Body of pancreas (tissue), 4 donors: ENCODE measurements around the gene MIS18A. TPM values are rescaled to one million over a fixed set of nuclear protein-coding genes. Genes with fewer than 3 reads are reported as not detected.

Experiments
- ATAC-seq: fragments of 150-250 bp; one replicate; pipeline ENCODE4 v1.9.1; 2016
- DNase-seq, 4 donors: peaks; one replicate each; pipeline ENCODE4 v3.0.0-alpha.2; 2019
- H3K27ac ChIP-seq, 4 donors: fragments of 200-600 bp; sonication (generic); 1 replicate in 3 of 4; 2 replicates in 1 of 4; pipeline versions ENCODE4 v1.5.1 to v1.6.1; 2016 to 2019; ENCODE audit warnings: mild to moderate bottlenecking in 1 of 4, mixed read lengths in 1 of 4, moderate library complexity in 1 of 4
- H3K27me3 ChIP-seq, 2 donors: fragments of 200-600 bp; sonication (generic); one replicate each; pipeline ENCODE4 v1.6.0; 2016; ENCODE audit warnings: mild to moderate bottlenecking in 1 of 2
- H3K36me3 ChIP-seq, 2 donors: fragments of 200-600 bp; sonication (generic); replicated peaks in 1 of 2; 2 replicates each; pipeline ENCODE4 v1.5.1; 2016; ENCODE audit warnings: low read depth in 2 of 2; ENCODE audit not compliant: insufficient read depth in 1 of 2
- H3K4me1 ChIP-seq: fragments of 200-600 bp; sonication (generic); one replicate; pipeline ENCODE4 v1.6.0; 2016
- H3K4me3 ChIP-seq, 2 donors: fragments of 200-600 bp; sonication (generic); 1 replicate in 1 of 2; 2 replicates in 1 of 2; pipeline ENCODE4 v1.5.1; 2016 to 2019
- H3K9me3 ChIP-seq, 3 donors: fragments of 200-600 bp; sonication (generic); 1 replicate in 2 of 3; 2 replicates in 1 of 3; pipeline ENCODE4 v1.5.1; 2016
- POLR2A ChIP-seq, 3 donors: fragments of 450-650 bp; IDR thresholded peaks; one replicate each; pipeline ENCODE4 v1.6.1; 2016; ENCODE audit warnings: antibody characterized with exemption in 3 of 3, mild to moderate bottlenecking in 2 of 3
- WGBS, 2 donors: methylation state at CpG; one replicate each; pipeline ENCODE4 v1.1.5; 2017; 5-methylcytosine and 5-hydroxymethylcytosine counted together
- intact Hi-C: fragments of 100-400 bp; cut with DNase I; formaldehyde crosslinking; loops from one replicate; pipeline ENCODE4 v1.15.1; 2023
- total RNA-seq, 2 donors: library from RNA; depleted of rRNA; stranded (reverse); fragments of >200 nt; gene quantifications; one replicate each; pipeline ENCODE4 v1.1.0, GENCODE V29; 2016
- TF ChIP-seq, protein P1 (sequence below), 7 experiments: fragments of 450-650 bp in 4 of 7; fragments of 200-600 bp in 3 of 7; sonication (generic) in 3 of 7; IDR thresholded peaks; one replicate each; pipeline ENCODE4 v1.5.1; 2016 to 2019; ENCODE audit warnings: antibody characterized with exemption in 7 of 7

Gene MIS18A
- total RNA-seq, 2 donors from 2014 or later = 4.3 to 5.2 TPM

DNA sequence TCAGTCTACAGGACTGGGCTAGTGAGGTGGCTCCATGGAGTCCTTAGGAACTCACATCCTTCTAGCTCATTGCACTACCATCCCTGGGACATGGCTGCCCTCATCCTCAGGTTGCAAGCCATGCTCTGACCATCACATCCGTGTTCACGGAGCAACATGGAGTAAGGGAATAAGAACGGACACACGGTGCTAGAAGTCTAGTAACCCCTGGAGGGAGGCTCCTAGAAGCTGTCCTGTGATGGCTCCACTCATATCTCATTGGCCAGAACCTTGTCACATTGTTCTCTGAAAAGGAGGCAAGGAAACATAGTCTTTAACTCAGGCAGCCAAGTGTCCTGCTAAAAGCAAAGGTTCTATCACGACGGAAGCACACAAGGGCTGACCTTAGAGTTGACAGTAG, 23.7 kb upstream of the MIS18A start:
- no peaks in the 10 kb centered on the region for H3K9me3 ChIP-seq
- H3K4me1 ChIP-seq = no peaks in the 10 kb centered on the region
- H3K36me3 ChIP-seq = no peaks in the 10 kb centered on the region
- TF ChIP-seq POLR2A (IDR thresholded peaks at IDR 0.05) = no peak
- TF ChIP-seq, protein P1, sequence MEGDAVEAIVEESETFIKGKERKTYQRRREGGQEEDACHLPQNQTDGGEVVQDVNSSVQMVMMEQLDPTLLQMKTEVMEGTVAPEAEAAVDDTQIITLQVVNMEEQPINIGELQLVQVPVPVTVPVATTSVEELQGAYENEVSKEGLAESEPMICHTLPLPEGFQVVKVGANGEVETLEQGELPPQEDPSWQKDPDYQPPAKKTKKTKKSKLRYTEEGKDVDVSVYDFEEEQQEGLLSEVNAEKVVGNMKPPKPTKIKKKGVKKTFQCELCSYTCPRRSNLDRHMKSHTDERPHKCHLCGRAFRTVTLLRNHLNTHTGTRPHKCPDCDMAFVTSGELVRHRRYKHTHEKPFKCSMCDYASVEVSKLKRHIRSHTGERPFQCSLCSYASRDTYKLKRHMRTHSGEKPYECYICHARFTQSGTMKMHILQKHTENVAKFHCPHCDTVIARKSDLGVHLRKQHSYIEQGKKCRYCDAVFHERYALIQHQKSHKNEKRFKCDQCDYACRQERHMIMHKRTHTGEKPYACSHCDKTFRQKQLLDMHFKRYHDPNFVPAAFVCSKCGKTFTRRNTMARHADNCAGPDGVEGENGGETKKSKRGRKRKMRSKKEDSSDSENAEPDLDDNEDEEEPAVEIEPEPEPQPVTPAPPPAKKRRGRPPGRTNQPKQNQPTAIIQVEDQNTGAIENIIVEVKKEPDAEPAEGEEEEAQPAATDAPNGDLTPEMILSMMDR (IDR thresholded peaks at IDR 0.05) = no peak
- no peak overlapping the region for H3K4me3 ChIP-seq
- H3K27ac ChIP-seq = no peak overlapping the region
- 94 to 95% methylated on average over 6 of the region's 6 CpGs for WGBS, 2 donors
- DNase-seq (no peak), ATAC-seq (no peak)
- intact Hi-C loops = no loop called here
- no peaks in the 10 kb centered on the region for H3K27me3 ChIP-seq

DNA sequence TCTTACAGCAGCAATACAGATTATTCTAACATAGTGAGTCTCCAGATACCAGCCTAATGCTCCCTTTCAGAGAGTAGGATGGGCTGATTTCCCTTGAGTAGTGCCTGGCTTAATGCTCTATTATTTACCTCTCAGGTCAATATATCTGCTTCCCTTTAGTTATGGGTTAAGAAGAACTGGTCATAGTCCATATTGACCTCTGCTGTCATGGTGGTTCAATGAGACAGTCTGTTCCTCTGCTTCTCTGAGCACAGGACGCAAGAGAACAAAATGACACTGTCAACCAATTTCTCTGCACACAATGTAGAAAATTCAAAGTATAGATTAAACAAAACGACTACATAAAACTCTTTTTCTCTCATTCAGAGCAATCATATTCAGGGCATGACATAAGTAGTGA, 22.7 kb upstream of the MIS18A start:
- Histone ChIP-seq H3K9me3 (no peaks in the 10 kb centered on the region), H3K36me3 (no peaks in the 10 kb centered on the region), H3K27ac (no peak overlapping the region), H3K4me1 (no peaks in the 10 kb centered on the region), H3K27me3 (no peaks in the 10 kb centered on the region), H3K4me3 (no peak overlapping the region)
- no peak for DNase-seq
- no peak for ATAC-seq
- TF ChIP-seq POLR2A (IDR thresholded peaks at IDR 0.05) = no peak
- TF ChIP-seq, protein P1 (IDR thresholded peaks at IDR 0.05) = no peak
- 60 to 70% methylated on average over 2 of the region's 2 CpGs for WGBS, 2 donors
- intact Hi-C loops = no loop called here

DNA sequence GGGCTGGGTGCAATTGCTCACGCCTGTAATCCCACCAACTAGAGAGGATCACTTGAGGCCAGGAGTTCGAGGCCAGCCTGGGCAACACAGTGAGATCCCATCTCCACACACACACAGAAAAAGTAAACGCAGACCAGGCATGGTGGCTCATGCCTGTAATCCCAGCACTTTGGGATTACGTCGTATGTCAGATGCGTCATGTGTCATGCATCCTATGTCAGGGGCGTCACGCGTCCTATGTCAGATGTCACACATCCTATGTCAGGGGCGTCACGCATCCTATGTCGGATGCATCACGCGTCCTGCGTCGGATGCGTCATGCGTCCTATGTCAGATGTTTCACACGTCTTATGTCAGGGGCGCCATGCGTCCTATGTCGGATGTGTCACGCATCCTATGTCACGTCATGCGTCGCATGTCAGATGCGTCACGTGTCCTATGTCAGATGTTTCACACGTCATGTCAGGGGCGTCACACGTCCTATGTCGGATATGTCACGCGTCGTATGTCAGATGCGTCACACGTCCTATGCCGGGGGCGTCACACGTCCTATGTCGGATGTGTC, 21.4 kb upstream of the MIS18A start:
- H3K9me3 ChIP-seq = no peaks in the 10 kb centered on the region
- H3K36me3 ChIP-seq = no peaks in the 10 kb centered on the region
- no peak overlapping the region for H3K27ac ChIP-seq
- ATAC-seq (no peak), DNase-seq (no peak)
- 87 to 88% methylated on average over 41 of the region's 41 CpGs for WGBS, 2 donors
- TF ChIP-seq, protein P1 (IDR thresholded peaks at IDR 0.05) = no peak
- no peak for TF ChIP-seq POLR2A (IDR thresholded peaks at IDR 0.05)
- H3K27me3 ChIP-seq = no peaks in the 10 kb centered on the region
- H3K4me3 ChIP-seq = no peak overlapping the region
- no peaks in the 10 kb centered on the region for H3K4me1 ChIP-seq
- intact Hi-C loops = no loop called here

DNA sequence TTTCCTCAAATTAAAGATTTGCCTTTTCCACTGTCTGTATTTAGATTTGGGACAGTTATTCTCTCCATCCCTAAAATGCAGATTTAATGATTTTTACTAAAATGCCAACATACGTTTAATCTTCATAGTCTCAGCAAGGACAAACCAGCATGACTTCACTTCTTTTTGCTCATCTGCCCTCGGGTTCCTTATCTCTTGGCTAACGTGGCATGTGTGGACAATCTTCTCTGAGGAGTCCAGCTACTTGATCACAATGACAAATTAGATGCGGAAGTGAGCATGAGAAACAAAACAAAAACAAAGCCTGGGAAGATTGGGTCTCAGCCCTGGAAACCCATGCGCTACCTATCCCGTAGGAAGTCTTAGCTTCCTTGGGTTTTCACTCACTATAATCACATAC, 20.8 kb upstream of the MIS18A start:
- ATAC-seq = no peak
- Histone ChIP-seq H3K27me3 (no peaks in the 10 kb centered on the region), H3K9me3 (no peaks in the 10 kb centered on the region), H3K4me3 (no peak overlapping the region), H3K27ac (no peak overlapping the region), H3K4me1 (no peaks in the 10 kb centered on the region), H3K36me3 (no peaks in the 10 kb centered on the region)
- 76 to 80% methylated on average over 6 of the region's 6 CpGs for WGBS, 2 donors
- intact Hi-C loops = no loop called here
- no peak for DNase-seq
- TF ChIP-seq, protein P1 (IDR thresholded peaks at IDR 0.05) = no peak
- no peak for TF ChIP-seq POLR2A (IDR thresholded peaks at IDR 0.05)

DNA sequence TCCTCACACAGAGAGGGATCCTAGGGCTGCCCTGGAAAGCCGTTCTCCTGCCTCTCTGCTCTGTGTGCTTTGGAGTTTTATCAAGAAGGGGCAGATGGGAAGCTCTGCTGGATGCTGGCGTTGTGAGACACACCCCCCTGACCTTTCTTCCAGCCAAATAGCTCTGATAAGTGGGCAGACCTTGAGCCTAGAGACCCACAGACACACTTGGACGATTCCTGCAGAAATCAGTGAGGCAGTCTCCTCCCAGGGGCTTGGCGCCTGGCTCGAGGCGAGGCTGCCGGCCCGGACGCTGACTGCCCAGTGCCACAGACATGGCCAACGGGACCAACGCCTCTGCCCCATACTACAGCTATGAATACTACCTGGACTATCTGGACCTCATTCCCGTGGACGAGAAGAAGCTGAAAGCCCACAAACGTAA, 19.8 kb upstream of the MIS18A start, which contains the start of gene MRAP:
Gene MRAP (plus strand): TSS at position 198 of the 424 bp plus-strand sequence. CDS start 117 bp downstream, at position 315.
- H3K27ac ChIP-seq = no peak within 1 kb of the TSS
- no peak for ATAC-seq
- intact Hi-C loops = no loop called here

More for the DNA sequence above, 19.8 kb upstream of the MIS18A start, which contains the start of gene MRAP:
- Histone ChIP-seq H3K36me3 (no peaks in the 10 kb centered on the region), H3K27me3 (no peaks in the 10 kb centered on the region), H3K4me1 (no peaks in the 10 kb centered on the region), H3K4me3 (no peak within 1 kb of the TSS), H3K9me3 (no peaks in the 10 kb centered on the region)
- WGBS, 2 donors = 62 to 66% methylated on average over 9 to 14 of the region's 14 CpGs
- DNase-seq = no peak
- TF ChIP-seq, protein P1 (IDR thresholded peaks at IDR 0.05) = no peak
- TF ChIP-seq POLR2A (IDR thresholded peaks at IDR 0.05) = no peak
